ENCODE measurements around the gene USP25. TPM values are rescaled to one million over a fixed set of nuclear protein-coding genes. Genes with fewer than 3 reads are reported as not detected.

Gene USP25
- total and polyA plus RNA-seq, 2 experiments from 2014 or later: 11.8 to 49.2 TPM

DNA sequence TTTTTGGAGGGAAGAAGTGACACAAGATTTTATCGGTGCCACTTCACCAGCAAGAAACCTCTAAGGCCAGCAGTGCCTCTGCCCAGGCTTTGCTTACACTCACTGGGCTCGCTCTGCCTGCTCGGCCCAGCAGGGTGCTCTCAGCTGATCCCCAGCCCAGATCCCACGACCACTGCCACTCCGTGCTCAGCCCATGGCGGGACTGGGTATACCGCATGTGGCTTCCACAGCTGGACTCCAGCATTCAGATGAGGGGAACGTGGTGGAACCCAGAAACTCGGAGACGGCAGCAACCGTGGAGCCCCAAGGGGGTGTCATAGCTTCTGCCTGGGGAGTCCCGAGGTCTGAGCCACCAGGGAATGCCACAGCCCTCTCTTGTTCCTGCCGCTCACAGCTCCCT lies 12.9 kb downstream of the USP25 start:
- H2AFZ ChIP-seq: no peak overlapping the region
- H4K20me1 ChIP-seq (replicated peaks; ENCODE audit: insufficient read depth): peaks cover 26% of the 10 kb centered on the region; the same call in 1 of the 2 replicates
- H3K4me1 ChIP-seq (ENCODE audit: insufficient read depth): peaks cover 46% of the 10 kb centered on the region
- H3K27ac ChIP-seq (ENCODE audit: low read depth): no peak overlapping the region
- no peaks in the 10 kb centered on the region for H3K27me3 ChIP-seq (ENCODE audit: insufficient read depth)
- H3K4me3 Mint-ChIP-seq: no peak overlapping the region
- peaks cover 33% of the 10 kb centered on the region for H3K36me3 Mint-ChIP-seq (ENCODE audit: low read depth)
- no peaks in the 10 kb centered on the region for H3K36me3 ChIP-seq (ENCODE audit: insufficient read depth)
- no peak overlapping the region for H3K4me3 ChIP-seq
- H3K4me2 ChIP-seq: no peak overlapping the region
- H3K27me3 Mint-ChIP-seq (ENCODE audit: insufficient read depth, low read depth, poor library complexity): peaks cover 4% of the 10 kb centered on the region
- peak overlapping the region; percentile 56 for H3K27ac Mint-ChIP-seq
- DNase-seq (ENCODE audit: low spot score): no peak
- peaks cover 66% of the 10 kb centered on the region for H3K4me1 Mint-ChIP-seq
- no peaks in the 10 kb centered on the region for H3F3A ChIP-seq (replicated peaks; ENCODE audit: low read depth)
- peaks cover 100% of the 10 kb centered on the region for H3K79me2 ChIP-seq (replicated peaks; ENCODE audit: insufficient read depth)
- peaks cover 10% of the 10 kb centered on the region; the same call in 2 of the 3 replicates for H3K9me3 Mint-ChIP-seq
- TF ChIP-seq, protein P1, sequence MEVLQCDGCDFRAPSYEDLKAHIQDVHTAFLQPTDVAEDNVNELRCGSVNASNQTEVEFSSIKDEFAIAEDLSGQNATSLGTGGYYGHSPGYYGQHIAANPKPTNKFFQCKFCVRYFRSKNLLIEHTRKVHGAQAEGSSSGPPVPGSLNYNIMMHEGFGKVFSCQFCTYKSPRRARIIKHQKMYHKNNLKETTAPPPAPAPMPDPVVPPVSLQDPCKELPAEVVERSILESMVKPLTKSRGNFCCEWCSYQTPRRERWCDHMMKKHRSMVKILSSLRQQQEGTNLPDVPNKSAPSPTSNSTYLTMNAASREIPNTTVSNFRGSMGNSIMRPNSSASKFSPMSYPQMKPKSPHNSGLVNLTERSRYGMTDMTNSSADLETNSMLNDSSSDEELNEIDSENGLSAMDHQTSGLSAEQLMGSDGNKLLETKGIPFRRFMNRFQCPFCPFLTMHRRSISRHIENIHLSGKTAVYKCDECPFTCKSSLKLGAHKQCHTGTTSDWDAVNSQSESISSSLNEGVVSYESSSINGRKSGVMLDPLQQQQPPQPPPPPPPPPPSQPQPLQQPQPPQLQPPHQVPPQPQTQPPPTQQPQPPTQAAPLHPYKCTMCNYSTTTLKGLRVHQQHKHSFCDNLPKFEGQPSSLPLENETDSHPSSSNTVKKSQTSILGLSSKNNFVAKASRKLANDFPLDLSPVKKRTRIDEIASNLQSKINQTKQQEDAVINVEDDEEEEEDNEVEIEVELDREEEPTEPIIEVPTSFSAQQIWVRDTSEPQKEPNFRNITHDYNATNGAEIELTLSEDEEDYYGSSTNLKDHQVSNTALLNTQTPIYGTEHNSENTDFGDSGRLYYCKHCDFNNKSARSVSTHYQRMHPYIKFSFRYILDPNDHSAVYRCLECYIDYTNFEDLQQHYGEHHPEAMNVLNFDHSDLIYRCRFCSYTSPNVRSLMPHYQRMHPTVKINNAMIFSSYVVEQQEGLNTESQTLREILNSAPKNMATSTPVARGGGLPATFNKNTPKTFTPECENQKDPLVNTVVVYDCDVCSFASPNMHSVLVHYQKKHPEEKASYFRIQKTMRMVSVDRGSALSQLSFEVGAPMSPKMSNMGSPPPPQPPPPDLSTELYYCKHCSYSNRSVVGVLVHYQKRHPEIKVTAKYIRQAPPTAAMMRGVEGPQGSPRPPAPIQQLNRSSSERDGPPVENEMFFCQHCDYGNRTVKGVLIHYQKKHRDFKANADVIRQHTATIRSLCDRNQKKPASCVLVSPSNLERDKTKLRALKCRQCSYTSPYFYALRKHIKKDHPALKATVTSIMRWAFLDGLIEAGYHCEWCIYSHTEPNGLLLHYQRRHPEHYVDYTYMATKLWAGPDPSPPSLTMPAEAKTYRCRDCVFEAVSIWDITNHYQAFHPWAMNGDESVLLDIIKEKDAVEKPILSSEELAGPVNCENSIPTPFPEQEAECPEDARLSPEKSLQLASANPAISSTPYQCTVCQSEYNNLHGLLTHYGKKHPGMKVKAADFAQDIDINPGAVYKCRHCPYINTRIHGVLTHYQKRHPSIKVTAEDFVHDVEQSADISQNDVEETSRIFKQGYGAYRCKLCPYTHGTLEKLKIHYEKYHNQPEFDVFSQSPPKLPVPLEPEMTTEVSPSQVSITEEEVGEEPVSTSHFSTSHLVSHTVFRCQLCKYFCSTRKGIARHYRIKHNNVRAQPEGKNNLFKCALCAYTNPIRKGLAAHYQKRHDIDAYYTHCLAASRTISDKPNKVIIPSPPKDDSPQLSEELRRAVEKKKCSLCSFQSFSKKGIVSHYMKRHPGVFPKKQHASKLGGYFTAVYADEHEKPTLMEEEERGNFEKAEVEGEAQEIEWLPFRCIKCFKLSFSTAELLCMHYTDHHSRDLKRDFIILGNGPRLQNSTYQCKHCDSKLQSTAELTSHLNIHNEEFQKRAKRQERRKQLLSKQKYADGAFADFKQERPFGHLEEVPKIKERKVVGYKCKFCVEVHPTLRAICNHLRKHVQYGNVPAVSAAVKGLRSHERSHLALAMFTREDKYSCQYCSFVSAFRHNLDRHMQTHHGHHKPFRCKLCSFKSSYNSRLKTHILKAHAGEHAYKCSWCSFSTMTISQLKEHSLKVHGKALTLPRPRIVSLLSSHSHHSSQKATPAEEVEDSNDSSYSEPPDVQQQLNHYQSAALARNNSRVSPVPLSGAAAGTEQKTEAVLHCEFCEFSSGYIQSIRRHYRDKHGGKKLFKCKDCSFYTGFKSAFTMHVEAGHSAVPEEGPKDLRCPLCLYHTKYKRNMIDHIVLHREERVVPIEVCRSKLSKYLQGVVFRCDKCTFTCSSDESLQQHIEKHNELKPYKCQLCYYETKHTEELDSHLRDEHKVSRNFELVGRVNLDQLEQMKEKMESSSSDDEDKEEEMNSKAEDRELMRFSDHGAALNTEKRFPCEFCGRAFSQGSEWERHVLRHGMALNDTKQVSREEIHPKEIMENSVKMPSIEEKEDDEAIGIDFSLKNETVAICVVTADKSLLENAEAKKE (CRISPR knock-in tag; IDR thresholded peaks at IDR 0.05): no peak
- no peak for TF ChIP-seq EZH2 (IDR thresholded peaks at IDR 0.05; ENCODE audit: low read depth, unreplicated experiment)
- no peak for TF ChIP-seq NANOG (IDR thresholded peaks at IDR 0.05; ENCODE audit: borderline replicate concordance)
- no peak for TF ChIP-seq ZNF114 (CRISPR knock-in tag; IDR thresholded peaks at IDR 0.05)
- TF ChIP-seq POLR2AphosphoS5 (IDR thresholded peaks at IDR 0.05; ENCODE audit: low read depth): no peak
- no peak for TF ChIP-seq STAT1 (IDR thresholded peaks at IDR 0.05; ENCODE audit: unreplicated experiment)
- TF ChIP-seq CREB1 (CRISPR knock-in tag; IDR thresholded peaks at IDR 0.05; ENCODE audit: low read depth): no peak
- TF ChIP-seq, protein P2, sequence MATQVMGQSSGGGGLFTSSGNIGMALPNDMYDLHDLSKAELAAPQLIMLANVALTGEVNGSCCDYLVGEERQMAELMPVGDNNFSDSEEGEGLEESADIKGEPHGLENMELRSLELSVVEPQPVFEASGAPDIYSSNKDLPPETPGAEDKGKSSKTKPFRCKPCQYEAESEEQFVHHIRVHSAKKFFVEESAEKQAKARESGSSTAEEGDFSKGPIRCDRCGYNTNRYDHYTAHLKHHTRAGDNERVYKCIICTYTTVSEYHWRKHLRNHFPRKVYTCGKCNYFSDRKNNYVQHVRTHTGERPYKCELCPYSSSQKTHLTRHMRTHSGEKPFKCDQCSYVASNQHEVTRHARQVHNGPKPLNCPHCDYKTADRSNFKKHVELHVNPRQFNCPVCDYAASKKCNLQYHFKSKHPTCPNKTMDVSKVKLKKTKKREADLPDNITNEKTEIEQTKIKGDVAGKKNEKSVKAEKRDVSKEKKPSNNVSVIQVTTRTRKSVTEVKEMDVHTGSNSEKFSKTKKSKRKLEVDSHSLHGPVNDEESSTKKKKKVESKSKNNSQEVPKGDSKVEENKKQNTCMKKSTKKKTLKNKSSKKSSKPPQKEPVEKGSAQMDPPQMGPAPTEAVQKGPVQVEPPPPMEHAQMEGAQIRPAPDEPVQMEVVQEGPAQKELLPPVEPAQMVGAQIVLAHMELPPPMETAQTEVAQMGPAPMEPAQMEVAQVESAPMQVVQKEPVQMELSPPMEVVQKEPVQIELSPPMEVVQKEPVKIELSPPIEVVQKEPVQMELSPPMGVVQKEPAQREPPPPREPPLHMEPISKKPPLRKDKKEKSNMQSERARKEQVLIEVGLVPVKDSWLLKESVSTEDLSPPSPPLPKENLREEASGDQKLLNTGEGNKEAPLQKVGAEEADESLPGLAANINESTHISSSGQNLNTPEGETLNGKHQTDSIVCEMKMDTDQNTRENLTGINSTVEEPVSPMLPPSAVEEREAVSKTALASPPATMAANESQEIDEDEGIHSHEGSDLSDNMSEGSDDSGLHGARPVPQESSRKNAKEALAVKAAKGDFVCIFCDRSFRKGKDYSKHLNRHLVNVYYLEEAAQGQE (IDR thresholded peaks at IDR 0.05; ENCODE audit: unreplicated experiment): no peak
- no peak for TF ChIP-seq JUNB (IDR thresholded peaks at IDR 0.05; ENCODE audit: unreplicated experiment)
- TF ChIP-seq, protein P3, sequence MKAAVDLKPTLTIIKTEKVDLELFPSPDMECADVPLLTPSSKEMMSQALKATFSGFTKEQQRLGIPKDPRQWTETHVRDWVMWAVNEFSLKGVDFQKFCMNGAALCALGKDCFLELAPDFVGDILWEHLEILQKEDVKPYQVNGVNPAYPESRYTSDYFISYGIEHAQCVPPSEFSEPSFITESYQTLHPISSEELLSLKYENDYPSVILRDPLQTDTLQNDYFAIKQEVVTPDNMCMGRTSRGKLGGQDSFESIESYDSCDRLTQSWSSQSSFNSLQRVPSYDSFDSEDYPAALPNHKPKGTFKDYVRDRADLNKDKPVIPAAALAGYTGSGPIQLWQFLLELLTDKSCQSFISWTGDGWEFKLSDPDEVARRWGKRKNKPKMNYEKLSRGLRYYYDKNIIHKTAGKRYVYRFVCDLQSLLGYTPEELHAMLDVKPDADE (IDR thresholded peaks at IDR 0.05): no peak
- no peaks in the 10 kb centered on the region for H3K9me2 ChIP-seq (ENCODE audit: insufficient read depth)
- peak; percentile 66 for ATAC-seq

Measured in GM23338 (cell line).